GM12878 (cell line): ENCODE results near the gene MSH3. TPM values are rescaled to one million over a fixed set of nuclear protein-coding genes. Genes with fewer than 3 reads are reported as not detected.

Source experiments
- ATAC-seq: fragments of 200-7000 bp; cut with Tn5 transposase; 3 replicates; pipeline ENCODE4 v1.9.1; 2020; ENCODE audit warnings: mild to moderate bottlenecking, moderate library complexity
- BruUV-seq: library from RNA; stranded (reverse); fragments of 400-500 nt; replicated peaks from 2 replicates; lab custom pipeline; 2021; lab: Mats Ljungman, UMichigan
- CTCF ChIA-PET: fragments of 300-600 bp; sonication (Branson Sonifier 250); formaldehyde crosslinking; extraction: SDS; loops from one replicate; lab custom pipeline; 2021; ENCODE audit warnings: inconsistent platforms; lab: Yijun Ruan, JAX
- POLR2A ChIA-PET: fragments of 350-600 bp; formaldehyde crosslinking; extraction: SDS; loops from one replicate; lab custom pipeline; 2021; ENCODE audit warnings: inconsistent platforms; lab: Charles Lee
- RAD21 ChIA-PET: fragments of 300-600 bp; sonication (Branson Sonifier 250); formaldehyde crosslinking; loops from one replicate; lab custom pipeline; 2023; ENCODE audit warnings: antibody characterized with exemption; ENCODE audit not compliant: unreplicated experiment; lab: Charles Lee
- SMC1A ChIA-PET: fragments of 300-600 bp; sonication (Branson Sonifier 250); formaldehyde crosslinking; loops from one replicate; lab custom pipeline; 2023; ENCODE audit not compliant: unreplicated experiment, uncharacterized antibody; lab: Charles Lee
- DNase-seq: peaks from one replicate; pipeline ENCODE4 v3.0.0-alpha.2; 2011; ENCODE audit warnings: low read depth, low spot score
- FAIRE-seq: peaks from 3 replicates; lab custom pipeline; 2011; peaks lifted over from hg19 to GRCh38; lab: Jason Lieb, UNC
- H2AFZ ChIP-seq: 2 replicates; pipeline ENCODE4 v1.6.0; 2011; ENCODE audit warnings: low read depth, low read length, control low read depth; ENCODE audit not compliant: control insufficient read depth
- H3K27ac ChIP-seq: 2 replicates; pipeline ENCODE4 v1.5.1; 2011; ENCODE audit warnings: control low read depth; ENCODE audit not compliant: control insufficient read depth, insufficient read depth
- H3K27me3 ChIP-seq, 2 experiments: replicated peaks in 1 of 2; 2 replicates each; pipeline versions ENCODE4 v1.6.0 to v1.6.1; 2011; ENCODE audit warnings: low read length in 1 of 2; ENCODE audit not compliant: control insufficient read depth in 2 of 2, insufficient read depth in 2 of 2
- H3K36me3 ChIP-seq, 2 experiments: 2 replicates each; pipeline ENCODE4 v1.5.1; 2011; ENCODE audit warnings: low read length in 1 of 2; ENCODE audit not compliant: control insufficient read depth in 2 of 2, insufficient read depth in 2 of 2
- H3K4me1 ChIP-seq: 2 replicates; pipeline ENCODE4 v1.6.1; 2011; ENCODE audit warnings: mild to moderate bottlenecking, low read length, moderate library complexity, mixed read lengths; ENCODE audit not compliant: control insufficient read depth, insufficient read depth
- H3K4me2 ChIP-seq: 2 replicates; pipeline ENCODE4 v1.6.0; 2011; ENCODE audit warnings: control low read depth; ENCODE audit not compliant: control insufficient read depth, insufficient read depth
- H3K4me3 ChIP-seq: fragments of 200-600 bp; sonication (generic); 2 replicates; pipeline ENCODE4 v1.5.1; 2016
- H3K79me2 ChIP-seq: 2 replicates; pipeline ENCODE4 v1.6.0; 2011; ENCODE audit warnings: low read length; ENCODE audit not compliant: control insufficient read depth, insufficient read depth
- H3K9ac ChIP-seq: 2 replicates; pipeline ENCODE4 v1.8.0; 2011; ENCODE audit warnings: low read length, control low read depth, mixed read lengths; ENCODE audit not compliant: control insufficient read depth, insufficient read depth
- H3K9me3 ChIP-seq: replicated peaks from 3 replicates; pipeline ENCODE4 v1.5.1; 2011; ENCODE audit warnings: mild to moderate bottlenecking, low read length; ENCODE audit not compliant: control insufficient read depth, insufficient read depth
- H4K20me1 ChIP-seq: 2 replicates; pipeline ENCODE4 v1.6.0; 2011; ENCODE audit not compliant: control insufficient read depth, insufficient read depth
- LARP7 ChIP-seq: fragments of 450-650 bp; IDR thresholded peaks from 2 replicates; pipeline ENCODE4 v1.6.1; 2017; ENCODE audit warnings: mild to moderate bottlenecking
- NBN ChIP-seq: fragments of 450-650 bp; IDR thresholded peaks from 2 replicates; pipeline ENCODE4 v1.6.1; 2016
- NR2C2 ChIP-seq: IDR thresholded peaks from 2 replicates; pipeline ENCODE4 v1.6.1; 2011; ENCODE audit warnings: borderline replicate concordance, low read depth; ENCODE audit not compliant: control insufficient read depth, insufficient read length
- SMAD5 ChIP-seq: IDR thresholded peaks from 2 replicates; pipeline ENCODE4 v1.6.1; 2016; ENCODE audit warnings: antibody characterized with exemption, low read depth
- WGBS: methylation state at CpG from one replicate; pipeline ENCODE4 v1.1.6; 2016; ENCODE audit warnings: low lambda C conversion rate; ENCODE audit not compliant: insufficient replicate concordance, insufficient coverage; ENCODE audit errors: missing lambda C conversion rate; 5-methylcytosine and 5-hydroxymethylcytosine counted together
- in situ Hi-C: fragments of 300-500 bp; cut with MboI; formaldehyde crosslinking; loops from 9 replicates; pipeline ENCODE4 v1.14.3; 2018; ENCODE audit warnings: mixed read lengths
- intact Hi-C: fragments of 100-400 bp; cut with micrococcal nuclease; formaldehyde crosslinking; loops from one replicate; pipeline ENCODE4 v1.14.2; 2022; ENCODE audit not compliant: unreplicated experiment
- polyA plus RNA-seq, 11 experiments: library from polyadenylated mRNA; depleted of rRNA in 4 of 11; unstranded in 6 of 11; stranded (reverse) in 5 of 11; fragments of >200 nt; fragmentation: Nextera tagmentation in 4 of 11; fragmentation: Illumina TruSeq in 1 of 11; extraction: Ambion mirVana in 4 of 11; extraction: Trizol in 1 of 11; gene quantifications; 1 replicate in 1 of 11; 2 replicates in 10 of 11; pipeline versions ENCODE4 v1.2.1 to v1.2.3, GENCODE V29; 2011 to 2016; ENCODE audit warnings: inconsistent platforms in 2 of 11, missing spikeins in 2 of 11, low read depth in 1 of 11
- total RNA-seq, 4 experiments: library from RNA; depleted of rRNA in 3 of 4; stranded (reverse); fragments of >200 nt in 3 of 4; fragmentation: Illumina TruSeq in 1 of 4; extraction: Trizol in 1 of 4; gene quantifications; 2 replicates each; pipeline versions ENCODE4 v1.2.1 to v1.2.3, GENCODE V29; 2013 to 2021
- TF ChIP-seq, protein P1 (sequence below): fragments of 450-650 bp; formaldehyde crosslinking; IDR thresholded peaks from 2 replicates; pipeline ENCODE4 v1.4.0; 2022; ENCODE audit warnings: mild to moderate bottlenecking, moderate library complexity
- TF ChIP-seq, protein P2 (sequence below): fragments of 450-650 bp; formaldehyde crosslinking; IDR thresholded peaks from 2 replicates; pipeline ENCODE4 v1.5.0; 2022; ENCODE audit warnings: mild to moderate bottlenecking, missing genetic modification characterization
- TF ChIP-seq, protein P3 (sequence below): fragments of 150-350 bp; IDR thresholded peaks from 2 replicates; pipeline ENCODE4 v1.6.1; 2016; ENCODE audit warnings: low read depth, low read length

The MSH3 gene
- total and polyA plus RNA-seq, 10 of the 15 experiments (the other 5 are each of a cell fraction or from before 2014, with no cell fraction given): 4.7 to 17.5 (median 12.2) TPM

DNA sequence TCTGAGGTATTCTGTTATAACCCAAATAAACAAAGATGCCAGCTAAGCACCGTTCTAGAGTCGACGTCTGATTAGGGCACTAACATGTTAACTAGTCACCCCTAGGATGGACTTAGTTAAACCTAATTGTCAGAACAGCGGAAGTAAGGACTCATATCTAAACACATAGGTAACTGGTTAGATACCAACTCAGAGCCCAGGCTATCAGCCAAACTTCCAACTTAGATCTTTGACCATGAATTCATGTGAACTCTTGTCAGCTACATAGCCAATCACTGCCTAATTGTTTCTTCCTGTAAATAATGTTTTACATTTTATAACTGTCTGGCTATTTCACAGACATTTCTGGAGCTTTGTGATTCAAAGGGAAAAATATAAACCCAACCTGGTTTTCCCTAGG is 84.6 kb downstream of the MSH3 start:
- TF ChIP-seq, protein P1, sequence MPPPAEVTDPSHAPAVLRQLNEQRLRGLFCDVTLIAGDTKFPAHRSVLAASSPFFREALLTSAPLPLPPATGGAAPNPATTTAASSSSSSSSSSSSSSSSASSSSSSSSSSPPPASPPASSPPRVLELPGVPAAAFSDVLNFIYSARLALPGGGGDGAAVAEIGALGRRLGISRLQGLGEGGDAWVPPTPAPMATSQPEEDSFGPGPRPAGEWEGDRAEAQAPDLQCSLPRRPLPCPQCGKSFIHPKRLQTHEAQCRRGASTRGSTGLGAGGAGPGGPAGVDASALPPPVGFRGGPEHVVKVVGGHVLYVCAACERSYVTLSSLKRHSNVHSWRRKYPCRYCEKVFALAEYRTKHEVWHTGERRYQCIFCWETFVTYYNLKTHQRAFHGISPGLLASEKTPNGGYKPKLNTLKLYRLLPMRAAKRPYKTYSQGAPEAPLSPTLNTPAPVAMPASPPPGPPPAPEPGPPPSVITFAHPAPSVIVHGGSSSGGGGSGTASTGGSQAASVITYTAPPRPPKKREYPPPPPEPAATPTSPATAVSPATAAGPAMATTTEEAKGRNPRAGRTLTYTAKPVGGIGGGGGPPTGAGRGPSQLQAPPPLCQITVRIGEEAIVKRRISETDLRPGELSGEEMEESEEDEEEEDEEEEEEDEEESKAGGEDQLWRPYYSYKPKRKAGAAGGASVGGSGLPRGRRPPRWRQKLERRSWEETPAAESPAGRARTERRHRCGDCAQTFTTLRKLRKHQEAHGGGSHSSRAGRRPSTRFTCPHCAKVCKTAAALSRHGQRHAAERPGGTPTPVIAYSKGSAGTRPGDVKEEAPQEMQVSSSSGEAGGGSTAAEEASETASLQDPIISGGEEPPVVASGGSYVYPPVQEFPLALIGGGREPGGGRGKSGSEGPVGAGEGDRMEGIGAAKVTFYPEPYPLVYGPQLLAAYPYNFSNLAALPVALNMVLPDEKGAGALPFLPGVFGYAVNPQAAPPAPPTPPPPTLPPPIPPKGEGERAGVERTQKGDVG (CRISPR knock-in tag): no peak
- TF ChIP-seq NR2C2: no peak
- TF ChIP-seq, protein P2, sequence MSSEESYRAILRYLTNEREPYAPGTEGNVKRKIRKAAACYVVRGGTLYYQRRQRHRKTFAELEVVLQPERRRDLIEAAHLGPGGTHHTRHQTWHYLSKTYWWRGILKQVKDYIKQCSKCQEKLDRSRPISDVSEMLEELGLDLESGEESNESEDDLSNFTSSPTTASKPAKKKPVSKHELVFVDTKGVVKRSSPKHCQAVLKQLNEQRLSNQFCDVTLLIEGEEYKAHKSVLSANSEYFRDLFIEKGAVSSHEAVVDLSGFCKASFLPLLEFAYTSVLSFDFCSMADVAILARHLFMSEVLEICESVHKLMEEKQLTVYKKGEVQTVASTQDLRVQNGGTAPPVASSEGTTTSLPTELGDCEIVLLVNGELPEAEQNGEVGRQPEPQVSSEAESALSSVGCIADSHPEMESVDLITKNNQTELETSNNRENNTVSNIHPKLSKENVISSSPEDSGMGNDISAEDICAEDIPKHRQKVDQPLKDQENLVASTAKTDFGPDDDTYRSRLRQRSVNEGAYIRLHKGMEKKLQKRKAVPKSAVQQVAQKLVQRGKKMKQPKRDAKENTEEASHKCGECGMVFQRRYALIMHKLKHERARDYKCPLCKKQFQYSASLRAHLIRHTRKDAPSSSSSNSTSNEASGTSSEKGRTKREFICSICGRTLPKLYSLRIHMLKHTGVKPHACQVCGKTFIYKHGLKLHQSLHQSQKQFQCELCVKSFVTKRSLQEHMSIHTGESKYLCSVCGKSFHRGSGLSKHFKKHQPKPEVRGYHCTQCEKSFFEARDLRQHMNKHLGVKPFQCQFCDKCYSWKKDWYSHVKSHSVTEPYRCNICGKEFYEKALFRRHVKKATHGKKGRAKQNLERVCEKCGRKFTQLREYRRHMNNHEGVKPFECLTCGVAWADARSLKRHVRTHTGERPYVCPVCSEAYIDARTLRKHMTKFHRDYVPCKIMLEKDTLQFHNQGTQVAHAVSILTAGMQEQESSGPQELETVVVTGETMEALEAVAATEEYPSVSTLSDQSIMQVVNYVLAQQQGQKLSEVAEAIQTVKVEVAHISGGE (CRISPR knock-in tag): no peak
- TF ChIP-seq SMAD5: no peak
- no peak for TF ChIP-seq NBN
- TF ChIP-seq, protein P3, sequence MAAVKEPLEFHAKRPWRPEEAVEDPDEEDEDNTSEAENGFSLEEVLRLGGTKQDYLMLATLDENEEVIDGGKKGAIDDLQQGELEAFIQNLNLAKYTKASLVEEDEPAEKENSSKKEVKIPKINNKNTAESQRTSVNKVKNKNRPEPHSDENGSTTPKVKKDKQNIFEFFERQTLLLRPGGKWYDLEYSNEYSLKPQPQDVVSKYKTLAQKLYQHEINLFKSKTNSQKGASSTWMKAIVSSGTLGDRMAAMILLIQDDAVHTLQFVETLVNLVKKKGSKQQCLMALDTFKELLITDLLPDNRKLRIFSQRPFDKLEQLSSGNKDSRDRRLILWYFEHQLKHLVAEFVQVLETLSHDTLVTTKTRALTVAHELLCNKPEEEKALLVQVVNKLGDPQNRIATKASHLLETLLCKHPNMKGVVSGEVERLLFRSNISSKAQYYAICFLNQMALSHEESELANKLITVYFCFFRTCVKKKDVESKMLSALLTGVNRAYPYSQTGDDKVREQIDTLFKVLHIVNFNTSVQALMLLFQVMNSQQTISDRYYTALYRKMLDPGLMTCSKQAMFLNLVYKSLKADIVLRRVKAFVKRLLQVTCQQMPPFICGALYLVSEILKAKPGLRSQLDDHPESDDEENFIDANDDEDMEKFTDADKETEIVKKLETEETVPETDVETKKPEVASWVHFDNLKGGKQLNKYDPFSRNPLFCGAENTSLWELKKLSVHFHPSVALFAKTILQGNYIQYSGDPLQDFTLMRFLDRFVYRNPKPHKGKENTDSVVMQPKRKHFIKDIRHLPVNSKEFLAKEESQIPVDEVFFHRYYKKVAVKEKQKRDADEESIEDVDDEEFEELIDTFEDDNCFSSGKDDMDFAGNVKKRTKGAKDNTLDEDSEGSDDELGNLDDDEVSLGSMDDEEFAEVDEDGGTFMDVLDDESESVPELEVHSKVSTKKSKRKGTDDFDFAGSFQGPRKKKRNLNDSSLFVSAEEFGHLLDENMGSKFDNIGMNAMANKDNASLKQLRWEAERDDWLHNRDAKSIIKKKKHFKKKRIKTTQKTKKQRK: no peak
- TF ChIP-seq LARP7: no peak
- H3K36me3 ChIP-seq: peaks cover 5 to 7% of the 10 kb centered on the region in 2 experiments; a peak in 3 of 4 replicates
- SMC1A ChIA-PET: interaction anchor here (0.7 to 1.3 kb wide), 3 partner anchors 9 to 286 kb away, joined by 3 read pairs; no protein-coding TSS in a partner anchor
- no peak overlapping the region for H3K27ac ChIP-seq
- no peaks in the 10 kb centered on the region for H3K4me1 ChIP-seq
- in situ Hi-C loops: no loop called here
- POLR2A ChIA-PET: no interaction called here
- ATAC-seq (no peak), FAIRE-seq (no peak), DNase-seq (no peak)
- H2AFZ ChIP-seq: no peak overlapping the region
- WGBS: 98% methylated on average over 4 of the region's 4 CpGs
- no peaks in the 10 kb centered on the region for H3K27me3 ChIP-seq
- H4K20me1 ChIP-seq: no peaks in the 10 kb centered on the region
- CTCF ChIA-PET: interaction anchor here (1.0 kb wide), 1 partner anchor 199 kb away, joined by 3 read pairs; no protein-coding TSS in a partner anchor
- H3K4me3 ChIP-seq: no peak overlapping the region
- H3K9ac ChIP-seq: no peak overlapping the region
- BruUV-seq: no TSS peak
- no peaks in the 10 kb centered on the region for H3K9me3 ChIP-seq
- H3K79me2 ChIP-seq: no peaks in the 10 kb centered on the region
- RAD21 ChIA-PET: no interaction called here
- H3K4me2 ChIP-seq: no peak overlapping the region
- intact Hi-C loops: no loop called here
